Uterus (tissue), 2 donors: ENCODE data around the gene TUB.

Experiments
- CTCF ChIP-seq, 4 experiments: fragments of 200-600 bp in 2 of 4; fragments of 450-650 bp in 2 of 4; sonication (generic) in 2 of 4; IDR thresholded peaks; one replicate each; pipeline ENCODE4 v1.5.1; 2016 to 2019; ENCODE audit warnings: antibody characterized with exemption in 4 of 4, mild to moderate bottlenecking in 2 of 4, moderate library complexity in 1 of 4
- POLR2A ChIP-seq, 2 donors: fragments of 450-650 bp; IDR thresholded peaks; one replicate each; pipeline ENCODE4 v1.6.1; 2016; ENCODE audit warnings: antibody characterized with exemption in 2 of 2, mild to moderate bottlenecking in 1 of 2, moderate library complexity in 1 of 2

GRCh38 chr11:8069771-8070170 lies 11.2 kb upstream of the TUB start:
- TF ChIP-seq POLR2A (IDR thresholded peaks at IDR 0.05) (no peak), CTCF (IDR thresholded peaks at IDR 0.05) (no peak)
